GM21367 (cell line): ENCODE results near the gene KRTAP4-1.
"Not testable (repeated sequence)": the region's sequence is repeated elsewhere in the genome, so short reads cannot be mapped to it uniquely, and the experiment has no call there.

Source experiments
- ATAC-seq: cut with Tn5 transposase; IDR thresholded peaks from one replicate; pipeline ENCODE4 v1.9.1; 2021; ENCODE audit not compliant: unreplicated experiment

The KRTAP4-1 gene

DNA sequence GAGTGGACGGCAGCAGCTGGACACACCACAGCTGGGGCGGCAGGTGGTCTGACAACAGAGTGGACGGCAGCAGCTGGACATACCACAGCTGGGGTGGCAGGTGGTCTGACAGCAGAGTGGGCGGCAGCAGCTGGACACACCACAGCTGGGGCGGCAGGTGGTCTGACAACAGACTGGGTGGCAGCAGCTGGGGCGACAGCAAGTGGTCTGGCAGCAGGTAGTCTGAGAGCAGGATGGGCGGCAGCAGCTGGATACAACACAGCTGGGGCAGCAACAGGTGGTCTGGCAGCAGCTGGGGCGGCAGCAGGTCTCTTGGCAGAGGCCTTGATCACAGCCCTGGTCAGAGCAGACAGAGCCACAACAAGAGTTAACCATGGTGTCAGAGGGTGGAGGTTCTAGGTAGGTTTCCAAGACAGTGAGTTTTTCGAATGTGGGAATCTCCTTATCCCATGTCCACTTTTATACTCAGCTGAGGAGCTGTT lies at the start of gene KRTAP4-1:
TSS of gene KRTAP4-1 (minus strand) at position 432 of the 482 bp plus-strand sequence. CDS start at position 375, 57 bp downstream.
- ATAC-seq, result no peak

DNA sequence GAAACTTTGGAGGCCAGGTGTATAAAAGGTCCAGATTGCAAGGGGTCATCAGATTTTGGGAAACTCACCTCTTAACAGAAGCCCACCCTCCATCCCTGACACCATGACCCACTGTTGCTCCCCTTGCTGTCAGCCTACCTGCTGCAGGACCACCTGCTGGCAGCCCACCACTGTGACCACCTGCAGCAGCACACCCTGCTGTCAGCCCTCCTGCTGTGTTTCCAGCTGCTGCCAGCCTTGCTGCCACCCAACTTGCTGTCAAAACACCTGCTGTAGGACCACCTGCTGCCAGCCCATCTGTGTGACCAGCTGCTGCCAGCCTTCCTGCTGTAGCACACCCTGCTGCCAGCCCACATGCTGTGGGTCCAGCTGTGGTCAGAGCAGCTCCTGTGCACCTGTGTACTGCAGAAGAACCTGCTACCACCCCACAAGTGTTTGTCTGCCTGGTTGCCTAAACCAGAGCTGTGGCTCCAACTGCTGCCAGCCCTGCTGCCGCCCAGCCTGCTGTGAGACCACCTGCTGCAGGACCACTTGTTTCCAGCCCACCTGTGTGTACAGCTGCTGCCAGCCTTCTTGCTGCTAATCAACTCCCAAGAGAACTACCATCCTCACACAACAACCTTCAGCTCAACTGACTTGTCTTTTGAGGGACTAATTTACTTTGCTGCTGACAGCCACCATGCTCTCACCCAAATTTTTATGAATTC lies 47.8 kb upstream of the KRTAP4-1 start, which contains the start of gene KRTAP9-3:
TSS of gene KRTAP9-3 (plus strand) at position 51 of the 707 bp plus-strand sequence. CDS start at position 104, 53 bp downstream.
- ATAC-seq, result not testable (repeated sequence)

DNA sequence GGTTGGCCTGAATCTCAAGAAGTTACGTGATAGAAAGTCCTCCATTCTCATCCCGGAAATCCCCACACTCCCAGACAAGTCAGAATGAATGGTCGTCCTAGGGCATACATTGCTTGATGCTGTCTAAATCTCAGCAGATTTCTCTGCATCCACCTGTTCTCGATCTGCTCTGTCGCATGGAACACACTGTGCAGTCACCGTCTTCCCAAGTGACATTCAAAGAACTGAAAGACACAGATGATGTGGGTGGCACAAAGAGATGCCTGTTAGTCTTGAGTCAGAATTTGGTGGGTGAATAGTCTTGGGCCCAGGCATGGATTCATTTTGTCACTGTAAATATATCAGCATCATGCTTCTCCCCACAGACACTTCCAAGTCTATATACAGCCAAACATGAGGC lies 47.0 kb upstream of the KRTAP4-1 start:
- ATAC-seq, result no peak

DNA sequence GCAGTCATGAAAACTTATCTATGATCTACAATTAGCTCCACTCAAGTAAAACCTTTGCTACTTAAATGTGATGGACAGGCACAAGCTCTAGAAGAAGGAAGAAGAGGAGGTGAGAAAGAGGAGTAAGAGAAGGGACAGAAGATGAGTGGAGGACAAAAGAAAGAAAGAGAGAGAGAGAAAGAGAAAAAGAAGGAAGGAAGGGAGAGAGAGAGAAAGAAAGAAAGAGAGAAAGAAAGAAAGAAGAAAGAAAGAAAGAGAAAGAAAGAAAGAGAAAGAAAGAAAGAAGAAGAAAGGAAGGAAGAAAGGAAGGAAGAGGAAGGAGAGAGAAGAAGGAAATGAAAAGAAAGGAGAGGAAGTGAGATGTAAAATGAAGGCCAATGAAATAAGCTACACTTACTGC lies 45.4 kb upstream of the KRTAP4-1 start:
- no peak for ATAC-seq

DNA sequence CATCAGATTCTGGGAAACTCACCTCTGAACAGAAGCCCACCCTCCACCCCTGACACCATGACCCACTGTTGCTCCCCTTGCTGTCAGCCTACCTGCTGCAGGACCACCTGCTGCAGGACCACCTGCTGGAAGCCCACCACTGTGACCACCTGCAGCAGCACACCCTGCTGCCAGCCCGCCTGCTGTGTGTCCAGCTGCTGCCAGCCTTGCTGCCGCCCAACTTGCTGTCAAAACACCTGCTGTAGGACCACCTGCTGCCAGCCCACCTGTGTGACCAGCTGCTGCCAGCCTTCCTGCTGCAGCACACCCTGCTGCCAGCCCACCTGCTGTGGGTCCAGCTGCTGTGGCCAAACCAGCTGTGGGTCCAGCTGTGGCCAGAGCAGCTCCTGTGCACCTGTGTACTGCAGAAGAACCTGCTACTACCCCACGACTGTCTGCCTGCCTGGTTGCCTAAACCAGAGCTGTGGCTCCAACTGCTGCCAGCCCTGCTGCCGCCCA lies 41.9 kb upstream of the KRTAP4-1 start, which contains the start of gene KRTAP9-2:
TSS of gene KRTAP9-2 (plus strand) at position 51 of the 498 bp plus-strand sequence. CDS start at position 58, 7 bp downstream.
- ATAC-seq, result not testable (repeated sequence)

DNA sequence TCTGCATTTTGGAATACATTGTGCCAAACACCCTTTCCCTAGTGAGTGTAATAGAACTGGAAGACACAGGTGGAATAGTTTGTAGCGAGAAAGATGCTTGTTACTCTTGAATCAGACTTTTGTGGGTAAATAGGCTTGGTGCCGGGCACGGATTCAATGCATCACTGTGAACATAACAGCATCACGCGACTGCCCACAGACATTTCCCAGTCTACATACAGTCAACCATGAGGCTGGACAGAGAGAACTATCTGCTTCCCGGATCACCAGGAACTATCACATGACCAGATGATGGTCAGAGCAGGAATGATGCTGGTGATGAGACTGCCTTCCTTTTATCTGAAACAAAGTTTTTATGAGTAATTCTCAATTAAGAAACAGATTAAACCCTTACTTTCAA lies 41.3 kb upstream of the KRTAP4-1 start:
- ATAC-seq, result no peak

DNA sequence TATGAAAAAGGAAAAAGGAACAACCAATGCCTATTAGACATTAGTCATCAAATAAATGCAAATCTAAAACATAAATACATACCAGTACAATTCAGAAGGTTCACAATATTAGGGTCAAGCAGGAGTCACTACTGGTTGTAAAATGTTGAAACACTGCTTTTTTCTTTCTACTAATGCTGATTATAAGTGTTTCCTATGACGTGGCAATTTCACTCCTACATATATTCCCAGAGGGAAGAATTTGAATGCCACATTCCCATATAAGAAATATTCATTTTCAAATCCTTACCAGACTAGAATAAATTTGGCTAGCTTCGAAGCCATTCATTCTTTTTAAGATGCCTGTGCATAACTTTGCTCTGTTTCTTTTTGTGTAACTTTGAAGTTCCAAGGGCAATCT lies 39.1 kb upstream of the KRTAP4-1 start:
- ATAC-seq, result no peak

DNA sequence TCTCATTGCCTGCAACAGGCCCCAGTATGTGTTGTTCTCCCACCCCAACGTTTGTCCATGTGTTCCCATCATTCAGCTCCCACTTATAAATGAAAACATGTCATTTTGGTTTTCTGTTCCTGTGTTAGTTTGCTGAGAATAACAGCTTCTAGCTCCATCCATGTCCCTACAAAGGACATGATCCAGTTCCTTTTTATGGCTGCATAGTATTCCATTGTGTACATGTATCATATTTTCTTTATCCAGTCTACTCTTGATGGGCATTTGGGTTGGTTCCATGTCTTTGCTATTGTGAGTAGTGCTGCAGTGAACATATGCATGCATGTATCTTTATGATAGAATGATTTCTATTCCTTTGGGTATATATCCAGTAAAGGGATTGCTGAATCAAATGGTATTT lies 31.0 kb upstream of the KRTAP4-1 start:
- no peak for ATAC-seq

DNA sequence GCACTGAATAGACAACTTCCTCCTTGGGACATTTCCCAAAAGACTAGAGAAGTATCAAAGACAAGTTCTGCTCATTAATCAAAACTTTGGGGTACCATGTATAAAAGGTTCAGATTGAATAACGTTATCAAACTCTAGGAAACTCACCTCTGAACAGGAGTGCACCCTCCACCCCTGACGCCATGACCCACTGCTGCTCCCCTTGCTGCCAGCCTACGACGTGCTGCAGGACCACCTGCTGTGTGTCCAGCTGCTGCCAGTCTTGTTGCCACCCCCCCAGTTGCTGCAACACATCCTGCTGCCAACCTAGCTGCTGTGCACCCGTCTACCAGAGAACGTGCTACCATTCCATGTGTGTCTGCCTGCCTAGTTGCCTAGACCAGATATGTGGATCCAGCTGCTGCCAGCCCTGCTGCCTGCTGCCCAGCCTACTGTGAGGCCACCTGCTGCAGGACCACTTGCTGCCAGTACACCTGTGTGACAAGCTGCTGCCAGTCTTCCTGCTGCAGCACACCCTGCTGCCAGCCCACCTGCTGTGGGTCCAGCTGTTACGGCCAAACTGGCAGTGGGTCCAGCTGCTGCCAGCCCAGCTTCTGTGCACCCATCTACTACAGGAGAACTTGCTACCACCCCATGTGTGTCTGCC lies 27.9 kb upstream of the KRTAP4-1 start:
- no peak for ATAC-seq

DNA sequence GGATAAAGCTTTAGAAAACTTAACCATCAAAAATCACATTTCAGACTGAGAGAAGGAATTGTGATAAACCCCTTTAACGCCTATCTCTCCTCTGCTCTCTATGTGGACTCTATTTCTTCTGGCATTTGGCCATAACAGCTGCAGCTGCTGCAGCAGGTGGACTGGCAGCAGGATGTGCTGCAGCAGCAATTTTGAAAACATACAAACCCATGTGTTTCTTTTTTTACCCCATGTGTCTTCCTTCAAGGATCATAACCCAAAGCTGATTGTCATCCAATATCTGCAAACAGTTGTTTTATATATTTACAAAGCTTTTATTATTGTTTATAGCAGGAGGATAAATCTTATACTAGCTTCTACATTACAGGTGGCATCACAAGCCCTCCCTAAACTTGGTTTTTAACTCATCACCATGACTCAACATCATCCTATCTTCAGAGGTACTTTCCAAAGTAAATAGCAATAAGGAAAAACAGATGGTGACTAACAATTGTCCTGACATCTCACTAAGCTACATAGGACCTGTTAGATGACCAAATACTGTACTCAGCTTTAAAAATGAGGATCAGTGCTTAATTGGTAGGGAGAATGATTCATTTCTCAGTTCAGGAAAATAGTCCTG lies 27.2 kb upstream of the KRTAP4-1 start:
- ATAC-seq, result no peak

DNA sequence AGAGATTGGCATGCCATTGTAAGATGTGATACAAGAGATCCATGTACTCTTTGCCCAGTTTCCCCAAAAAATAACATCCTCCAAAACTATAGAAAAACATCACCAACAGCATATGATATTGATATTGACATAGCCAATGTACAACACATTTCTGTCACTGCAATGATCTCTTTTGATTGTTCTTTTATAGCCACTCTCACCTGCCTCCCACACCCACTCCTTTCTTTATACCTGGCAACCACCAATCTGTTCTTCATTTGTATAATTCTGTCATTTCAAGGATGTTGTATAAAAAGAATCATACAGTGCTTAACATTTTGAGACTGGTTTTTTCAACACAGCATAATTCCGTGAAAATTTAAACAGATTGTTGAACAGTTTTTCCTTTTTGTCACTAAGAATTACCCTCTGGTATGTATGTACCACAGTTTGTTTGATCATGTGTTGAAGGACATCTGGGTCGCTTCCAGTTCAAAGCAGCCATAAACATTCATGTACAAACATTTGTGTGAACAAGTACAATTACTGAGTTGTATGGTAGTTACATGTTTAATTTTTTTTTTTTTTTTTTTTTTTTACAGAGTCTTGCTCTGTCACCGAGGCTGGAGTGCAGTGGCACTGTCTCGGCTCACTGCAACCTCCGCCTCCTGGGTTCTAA lies 14.8 kb upstream of the KRTAP4-1 start:
- no peak for ATAC-seq

DNA sequence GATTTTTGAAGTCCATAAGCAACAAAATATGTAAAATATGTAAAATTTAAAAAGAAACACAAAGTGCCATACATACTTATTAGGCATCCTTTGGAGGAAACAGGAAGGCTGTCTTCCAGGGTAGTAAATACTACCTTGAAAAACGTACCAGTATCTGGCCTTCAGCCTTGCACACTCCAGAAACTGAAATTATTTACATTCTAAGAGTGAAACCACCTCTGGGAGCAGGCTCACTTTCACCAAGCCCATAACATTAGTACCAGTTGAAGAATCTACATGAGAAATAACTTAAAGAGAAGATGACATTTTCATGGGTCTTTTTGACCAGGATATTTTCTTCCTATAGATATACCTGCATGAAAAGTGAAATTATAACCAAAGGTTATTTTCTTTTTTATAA lies 11.4 kb upstream of the KRTAP4-1 start:
- no peak for ATAC-seq

DNA sequence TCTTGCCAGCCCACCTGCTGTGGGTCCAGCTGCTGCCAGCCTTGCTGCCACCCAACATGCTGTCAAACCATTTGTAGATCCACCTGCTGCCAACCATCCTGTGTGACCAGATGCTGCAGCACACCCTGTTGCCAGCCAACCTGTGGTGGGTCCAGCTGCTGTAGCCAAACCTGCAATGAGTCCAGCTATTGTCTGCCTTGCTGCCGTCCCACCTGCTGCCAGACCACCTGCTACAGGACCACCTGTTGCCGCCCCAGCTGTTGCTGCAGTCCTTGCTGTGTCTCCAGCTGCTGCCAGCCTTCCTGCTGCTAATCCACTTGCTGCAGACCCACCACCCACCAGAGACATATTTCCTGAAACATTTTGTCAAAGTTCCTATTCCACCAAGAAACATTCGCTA lies 5.6 kb upstream of the KRTAP4-1 start:
- ATAC-seq, result no peak

DNA sequence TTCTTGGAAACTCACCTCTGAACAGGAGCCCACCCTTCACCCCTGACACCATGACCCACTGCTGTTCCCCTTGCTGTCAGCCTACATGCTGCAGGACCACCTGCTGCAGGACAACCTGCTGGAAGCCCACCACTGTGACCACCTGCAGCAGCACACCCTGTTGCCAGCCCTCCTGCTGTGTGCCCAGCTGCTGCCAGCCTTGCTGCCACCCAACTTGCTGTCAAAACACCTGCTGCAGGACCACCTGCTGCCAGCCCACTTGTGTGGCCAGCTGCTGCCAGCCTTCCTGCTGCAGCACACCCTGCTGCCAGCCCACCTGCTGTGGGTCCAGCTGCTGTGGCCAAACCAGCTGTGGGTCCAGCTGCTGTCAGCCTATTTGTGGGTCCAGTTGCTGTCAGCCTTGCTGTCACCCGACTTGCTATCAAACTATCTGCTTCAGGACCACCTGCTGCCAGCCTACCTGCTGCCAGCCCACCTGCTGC lies 5.2 kb upstream of the KRTAP4-1 start, which contains the start of gene KRTAP9-1:
TSS of gene KRTAP9-1 (plus strand) at position 51 of the 482 bp plus-strand sequence. CDS start at position 51, 0 bp downstream.
- not testable (repeated sequence) for ATAC-seq

DNA sequence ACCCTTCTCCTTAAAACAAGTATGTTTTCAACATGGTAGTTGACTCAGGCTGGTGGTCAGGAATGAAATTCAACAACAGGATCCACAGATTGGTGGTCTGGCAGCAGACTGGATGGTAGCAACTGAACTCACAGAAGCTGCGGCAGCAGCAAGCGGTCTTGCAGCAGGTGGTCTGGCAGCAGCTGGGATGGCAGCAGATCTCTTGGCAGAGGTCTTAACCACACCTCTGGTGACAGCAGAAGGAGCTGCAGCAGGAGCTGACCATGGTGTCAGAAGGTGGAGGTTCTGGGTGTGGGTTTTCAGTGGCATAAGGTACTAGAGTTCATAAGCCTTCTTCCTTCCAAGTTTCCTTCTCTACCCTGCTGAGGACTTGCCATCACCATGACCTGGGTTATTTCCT lies 2.2 kb upstream of the KRTAP4-1 start:
- no peak for ATAC-seq

DNA sequence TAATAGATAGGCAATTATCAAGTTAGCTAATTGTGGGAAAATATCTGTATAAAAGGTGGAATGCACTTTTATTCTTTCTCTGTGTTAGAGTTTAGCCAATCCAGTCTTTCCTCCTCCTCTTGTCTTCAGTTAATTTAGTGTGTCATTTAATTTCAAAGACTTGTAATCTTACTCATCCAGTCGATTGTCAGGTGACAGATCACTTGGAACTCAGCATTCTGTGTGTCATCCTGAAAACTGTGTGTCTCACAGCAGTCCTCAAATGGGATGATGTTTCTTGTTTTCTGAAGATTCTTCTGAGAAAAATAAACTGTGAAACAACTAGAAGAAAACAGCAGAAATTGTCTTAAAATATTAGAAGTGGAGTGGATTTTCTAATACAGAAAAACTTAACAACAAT lies 290 bp upstream of the KRTAP4-1 start:
- ATAC-seq, result no peak

DNA sequence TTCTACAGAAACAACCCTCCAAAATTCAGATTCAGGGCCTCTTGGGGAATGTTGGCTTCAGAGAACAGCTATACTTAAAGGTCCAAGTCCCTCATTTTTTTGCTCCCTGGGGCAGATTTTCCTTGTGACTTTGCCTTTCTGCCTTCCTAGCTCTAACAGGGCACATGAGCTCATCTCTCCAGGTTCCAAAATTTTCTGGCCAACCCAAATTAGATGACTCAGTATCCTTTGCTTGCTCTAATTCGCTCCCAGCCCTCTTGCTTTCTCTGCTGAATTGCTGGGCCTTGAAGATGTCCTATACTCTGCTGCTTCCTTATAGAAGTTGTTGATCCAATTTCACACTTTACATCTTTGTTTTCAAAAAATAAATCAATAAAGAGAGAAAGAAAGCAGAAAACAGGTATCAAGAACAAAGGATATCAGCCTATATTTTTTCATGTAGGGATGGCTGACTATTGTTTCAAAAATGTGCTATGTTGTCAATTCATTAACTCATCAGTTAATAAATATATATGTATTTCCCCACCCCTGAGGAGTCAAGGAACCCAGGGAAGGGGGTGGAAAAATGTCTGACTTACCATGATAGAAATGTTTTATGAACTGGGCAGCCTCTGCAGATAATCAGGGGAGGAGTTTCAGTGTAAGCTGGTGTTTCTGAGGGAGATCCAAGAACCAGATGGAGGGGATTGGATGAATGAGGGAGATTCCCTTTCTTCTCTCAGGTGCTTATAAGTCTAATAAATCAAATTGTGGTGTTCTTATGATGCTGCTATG lies 5.7 kb downstream of the KRTAP4-1 start:
- no peak for ATAC-seq

DNA sequence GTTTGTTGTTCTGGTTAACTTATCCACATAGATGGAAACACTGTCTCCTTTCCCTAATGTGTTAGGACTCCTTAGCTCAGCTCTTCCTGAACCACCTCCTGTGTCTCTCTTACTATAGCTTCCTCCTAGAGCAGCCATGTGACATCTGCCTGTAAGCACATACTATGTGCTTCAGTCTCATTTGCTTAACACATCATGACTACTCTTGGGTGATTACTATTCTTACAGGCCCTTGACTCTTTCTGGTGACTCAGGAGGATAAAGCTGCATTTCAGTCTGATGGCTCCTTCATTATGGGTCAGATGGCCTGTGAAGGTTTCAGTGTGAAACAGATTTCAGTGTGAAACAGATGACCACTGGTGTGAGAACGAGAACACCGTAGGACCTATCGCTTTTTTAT lies 6.4 kb downstream of the KRTAP4-1 start:
- no peak for ATAC-seq

DNA sequence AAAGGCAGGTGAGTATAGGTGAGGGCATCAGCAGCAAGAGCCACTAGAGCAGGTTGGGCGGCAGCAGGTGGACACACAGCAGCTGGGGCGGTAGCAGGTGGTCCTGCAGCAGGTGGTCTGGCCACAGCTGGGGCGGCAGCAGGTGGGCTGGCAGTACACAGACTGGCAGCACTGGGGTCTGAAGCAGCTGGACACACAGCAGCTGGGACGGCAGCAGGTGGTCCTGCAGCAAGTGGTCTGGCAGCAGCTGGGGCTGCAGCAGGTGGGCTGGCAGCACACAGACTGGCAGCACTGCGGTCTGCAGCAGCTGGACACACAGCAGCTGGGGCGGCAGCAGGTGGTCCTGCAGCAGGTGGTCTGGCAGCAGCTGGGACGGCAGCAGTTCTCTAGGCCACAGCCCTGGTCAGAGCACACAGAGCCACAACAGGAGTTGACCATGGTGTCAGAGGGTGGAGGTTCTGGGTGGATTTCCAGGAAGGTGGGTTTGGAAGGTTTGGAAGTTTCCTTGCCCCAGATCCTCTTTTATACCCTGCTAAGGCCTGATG lies 6.9 kb downstream of the KRTAP4-1 start, which contains the start of gene KRTAP4-2:
TSS of gene KRTAP4-2 (minus strand) at position 495 of the 545 bp plus-strand sequence. CDS start at position 438, 57 bp downstream.
- ATAC-seq, result no peak
